ENCODE data around the gene EXOSC7.

Gene EXOSC7

DNA sequence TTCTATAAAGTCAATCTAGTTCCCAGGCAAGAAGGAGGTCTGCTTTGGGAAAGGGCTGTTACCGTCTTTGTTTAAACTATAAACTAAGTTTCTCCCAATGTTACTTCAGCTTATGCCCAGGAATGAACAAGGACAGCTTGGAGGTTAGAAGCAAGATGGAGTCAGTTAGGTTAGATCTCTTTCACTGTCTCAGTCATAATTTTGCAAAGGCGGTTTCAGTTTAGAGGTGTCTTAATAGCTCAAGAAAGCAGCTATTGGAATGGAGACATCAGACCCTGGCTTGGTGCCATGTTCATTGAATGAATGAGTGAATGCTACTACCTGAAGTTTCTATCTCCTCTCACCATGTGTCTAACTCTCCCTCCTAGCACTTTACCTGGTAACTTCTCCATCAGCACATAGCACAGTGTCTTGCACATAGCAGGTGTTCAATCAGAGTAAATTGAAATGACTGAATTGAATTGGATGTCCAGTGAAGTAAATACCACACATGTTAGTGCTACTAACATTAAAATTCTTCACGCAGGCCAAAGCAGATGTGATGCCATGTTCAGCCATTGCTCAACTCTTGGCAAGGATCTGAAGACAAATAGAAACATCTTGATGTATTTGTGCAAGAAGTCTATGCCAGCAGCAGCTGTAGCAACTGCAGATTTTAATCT lies 78.3 kb downstream of the EXOSC7 start:
- no peak for DNase-seq (ENCODE audit: low read depth in 3 of 3)

DNA sequence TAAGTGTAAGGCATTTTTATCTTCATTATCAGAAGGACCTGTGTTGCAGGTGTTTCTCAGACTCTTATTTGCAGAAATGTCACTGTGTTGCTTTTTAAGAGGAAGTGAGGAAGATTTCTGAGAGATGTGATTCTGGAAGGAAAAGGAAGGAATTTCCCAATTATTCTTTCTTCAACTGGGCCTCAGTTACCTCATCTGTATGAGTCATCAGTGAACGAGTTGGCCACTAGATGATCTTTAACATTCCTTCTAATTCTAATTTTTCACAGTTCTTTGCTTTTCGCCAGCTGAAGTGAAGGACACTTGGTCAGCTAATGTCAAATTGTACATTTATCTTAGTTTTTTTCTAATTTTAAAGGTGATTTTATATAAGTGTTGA lies 79.0 kb downstream of the EXOSC7 start:
- DNase-seq (ENCODE audit: low read depth in 3 of 3), result no peak

DNA sequence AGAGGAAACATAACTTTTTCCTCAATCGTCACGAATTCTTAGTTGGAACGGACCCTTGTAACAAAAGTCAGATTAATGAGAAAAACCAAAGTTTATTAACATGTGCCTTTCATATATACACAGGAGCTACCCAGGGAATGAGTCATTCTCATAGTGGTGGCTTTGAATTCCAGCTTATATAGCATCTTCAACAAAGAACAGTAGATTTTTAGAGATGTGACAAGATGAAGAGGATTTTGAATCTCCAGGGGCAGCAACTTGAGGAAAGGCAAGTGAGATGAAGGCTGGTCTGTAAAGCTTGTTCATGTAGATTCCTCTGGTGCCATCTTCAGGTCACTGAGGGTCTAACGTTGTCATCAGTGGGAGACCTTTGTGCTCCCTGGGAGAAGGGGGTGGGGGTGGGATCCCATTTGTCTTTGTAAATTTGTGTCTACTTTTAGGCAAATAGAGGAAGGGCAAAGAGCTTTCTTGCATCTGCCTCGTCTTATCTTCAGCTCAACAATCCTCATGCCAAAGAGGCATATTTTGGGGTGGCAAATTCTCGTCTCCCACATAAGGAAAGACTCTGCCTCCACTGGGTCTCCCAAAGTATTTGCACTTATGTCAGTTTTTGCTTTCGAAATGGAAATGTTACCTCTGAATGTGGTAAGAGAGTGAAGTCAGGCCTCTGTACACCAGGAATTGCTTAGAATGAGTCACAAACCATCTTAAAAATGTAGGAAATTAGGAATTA lies 79.5 kb downstream of the EXOSC7 start:
- DNase-seq (ENCODE audit: low read depth in 3 of 3), result no peak

DNA sequence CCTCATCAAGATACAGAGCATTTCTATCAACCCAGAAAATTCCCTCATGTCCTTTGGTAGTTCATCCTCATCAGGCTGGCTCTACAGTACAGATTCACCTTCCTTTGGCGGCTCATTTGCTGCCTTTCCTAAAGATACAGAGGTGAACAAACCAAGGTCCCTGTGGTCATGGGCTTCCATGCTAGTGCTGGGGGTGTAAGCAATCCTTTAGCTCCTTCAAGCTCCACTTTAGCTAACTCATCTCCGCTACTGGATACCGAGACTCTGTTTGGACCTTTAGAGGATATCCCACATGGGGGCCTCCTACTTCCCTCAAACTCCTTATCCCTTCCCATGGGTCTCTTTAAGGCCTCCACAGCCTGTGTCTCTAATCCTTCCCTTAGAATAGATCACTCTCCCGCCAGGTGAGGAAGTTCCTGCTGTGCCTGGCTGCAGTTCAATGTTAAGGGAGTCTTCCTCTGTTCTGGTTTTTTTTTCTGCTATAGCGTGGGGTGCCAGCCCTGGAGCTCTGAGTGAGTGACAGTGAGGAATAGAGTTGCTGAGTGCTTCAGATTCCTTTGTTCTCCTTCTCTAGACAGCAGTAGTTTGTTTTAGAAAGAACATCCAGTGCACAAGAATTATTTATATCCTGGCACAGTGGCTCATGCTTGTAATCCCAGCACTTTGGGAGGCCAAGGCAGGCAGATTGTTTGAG lies 80.7 kb downstream of the EXOSC7 start:
- no peak for DNase-seq (ENCODE audit: low read depth in 3 of 3)

DNA sequence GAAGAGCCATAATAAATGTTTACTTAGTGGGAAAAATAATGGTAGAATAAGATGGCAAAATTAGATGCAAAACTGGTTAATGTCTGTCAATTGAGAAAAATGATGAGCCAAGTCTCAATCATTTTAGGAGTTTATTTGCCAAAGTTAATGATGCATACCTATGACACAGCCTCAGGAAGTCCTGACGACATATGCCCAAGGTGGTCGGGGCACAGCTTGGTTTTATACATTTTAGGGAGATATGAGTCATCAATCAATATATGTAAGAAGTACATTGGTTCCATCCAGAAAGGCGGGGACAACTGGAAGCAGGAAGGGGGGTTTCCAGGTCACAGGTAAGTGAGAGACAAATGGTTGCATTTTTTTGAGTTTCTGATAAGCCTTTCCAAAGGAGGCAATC lies 81.5 kb downstream of the EXOSC7 start:
- DNase-seq (ENCODE audit: low read depth in 3 of 3), result no peak

DNA sequence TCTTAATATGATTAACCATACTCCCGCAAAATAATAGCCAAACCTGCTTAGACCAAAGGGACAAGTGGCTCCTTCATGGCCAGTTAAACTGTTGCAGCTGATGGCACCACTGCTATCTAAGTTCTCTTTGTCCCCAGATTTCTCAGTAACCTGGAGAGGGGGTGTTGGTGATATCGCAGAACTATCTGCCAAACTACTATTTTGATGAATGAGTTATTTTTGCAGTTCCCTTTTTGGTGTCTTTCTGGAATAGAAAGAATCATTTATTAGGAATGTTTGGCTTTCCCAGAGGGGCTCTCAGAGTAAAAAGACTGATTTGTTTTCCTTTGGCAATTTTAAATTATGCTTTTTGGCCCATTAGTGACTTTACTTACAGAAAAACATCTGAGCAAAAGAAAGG lies 83.1 kb downstream of the EXOSC7 start:
- no peak for DNase-seq (ENCODE audit: low read depth in 3 of 3)

DNA sequence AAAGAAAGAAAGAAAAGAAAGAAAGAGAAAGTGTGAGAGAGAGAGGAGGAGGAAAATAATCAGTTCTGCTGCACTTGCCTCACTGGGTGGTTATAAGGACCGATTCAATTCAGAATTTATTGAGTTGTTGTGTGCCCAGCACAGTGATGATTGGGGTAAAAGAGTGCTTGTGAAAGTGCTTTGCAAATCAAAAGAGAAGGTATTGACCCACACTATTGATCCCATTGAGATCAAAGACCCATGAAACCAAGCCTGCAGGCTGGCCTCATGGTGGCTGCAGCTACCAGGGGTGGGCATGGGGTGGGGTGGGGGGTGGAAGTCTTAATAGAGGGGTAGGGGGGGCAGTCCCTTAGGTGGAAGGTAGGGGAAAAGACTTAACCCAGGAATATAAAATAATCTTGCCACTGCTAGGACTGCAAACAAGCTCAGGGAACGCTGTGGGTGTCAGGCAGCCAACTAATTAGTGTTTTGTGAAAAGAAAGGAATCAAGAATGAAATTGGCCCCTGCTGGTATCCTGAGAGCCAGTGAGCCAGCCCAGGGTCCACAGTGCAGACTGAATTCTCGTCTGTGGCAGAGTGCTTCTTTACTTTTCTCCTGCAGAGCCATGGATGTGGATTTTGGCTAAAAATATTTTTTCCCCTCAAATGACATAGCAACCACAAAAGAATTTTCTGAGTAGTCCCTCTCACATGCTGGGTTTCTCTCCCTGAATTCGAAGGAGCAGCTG lies 84.3 kb downstream of the EXOSC7 start:
- no peak for DNase-seq (ENCODE audit: low read depth in 3 of 3)

Data from stimulated activated CD4-positive, alpha-beta T cell treated with anti-CD3 and anti-CD28 coated beads, TNF-alpha, amount 100 ng/mL, for 48 hours (primary cell).